Measurements from ENCODE around the gene GATAD2B.

GATAD2B gene

DNA sequence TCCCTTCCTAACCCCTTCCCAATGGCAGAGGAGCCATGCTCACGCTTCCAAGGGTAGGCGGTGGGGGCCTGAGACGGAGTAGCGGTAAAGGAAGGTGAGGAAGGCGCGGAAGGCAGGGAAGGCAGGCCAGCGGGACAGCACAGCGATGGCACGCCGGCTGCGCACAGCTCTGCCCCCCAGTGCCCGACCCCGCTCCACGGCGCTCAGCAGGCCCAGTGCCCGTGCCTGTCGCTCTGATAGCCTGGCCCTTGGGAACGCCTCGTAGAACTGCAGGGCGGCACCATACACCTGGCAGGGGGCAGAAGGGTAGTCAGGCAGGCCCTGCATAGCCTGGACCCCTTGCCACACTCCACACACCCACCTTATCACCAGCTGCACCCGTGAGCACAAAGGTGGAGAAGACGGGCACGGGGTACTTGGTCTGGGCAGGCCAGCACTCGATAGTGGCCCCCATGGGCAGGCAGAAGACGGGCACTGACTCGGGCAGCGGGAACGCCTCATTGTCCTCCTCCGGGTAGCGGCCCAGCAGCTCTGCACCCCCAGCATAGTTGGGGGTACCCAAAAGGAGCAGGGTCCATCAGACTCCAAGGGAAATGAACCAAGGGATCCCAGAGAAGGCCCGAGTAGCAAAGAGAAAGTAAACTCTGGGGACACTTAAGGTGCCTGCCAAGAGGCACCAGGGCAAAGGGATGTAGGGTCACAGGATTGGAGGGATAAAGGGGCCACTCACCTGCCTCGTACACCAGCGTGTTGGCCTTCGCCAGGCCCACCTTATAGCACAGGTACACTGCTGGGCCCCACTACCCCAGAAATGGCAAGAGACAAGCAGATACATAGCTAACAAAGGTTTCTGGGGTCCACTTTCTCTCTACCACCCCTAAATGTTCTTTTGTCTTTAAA is 19.3 kb upstream of the GATAD2B start:
- H3K4me3 ChIP-seq (ENCODE audit: low read depth, low read length, poor library complexity, severe bottlenecking), result no peak overlapping the region
- peaks cover 61% of the 10 kb centered on the region for H3K36me3 ChIP-seq (ENCODE audit: insufficient read depth, low read length)

DNA sequence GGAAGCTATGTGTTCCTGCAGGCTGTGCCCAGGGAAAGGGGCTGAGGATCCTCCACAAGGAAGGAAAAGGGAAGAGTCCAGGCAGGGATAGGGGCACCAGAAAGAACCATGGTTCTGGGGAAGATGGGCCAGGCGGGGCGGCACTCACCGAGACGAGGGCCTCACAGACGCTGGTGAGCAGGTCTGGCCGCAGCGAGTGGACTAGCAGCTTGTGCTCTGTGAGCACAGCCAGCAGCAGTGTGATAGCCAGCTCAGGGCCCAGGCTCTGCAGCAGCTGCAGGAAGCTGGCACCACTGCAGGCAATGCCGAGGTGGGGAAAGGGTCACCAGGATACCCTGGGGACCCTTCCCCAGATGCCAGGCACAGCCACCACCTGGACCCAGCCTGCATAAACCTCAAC is 18.0 kb upstream of the GATAD2B start:
- Histone ChIP-seq H3K4me2 (ENCODE audit: low read length) (no peak overlapping the region), H3K9ac (ENCODE audit: low read length) (no peak overlapping the region), H3K27ac (ENCODE audit: low read depth, low read length, poor library complexity, severe bottlenecking) (no peak overlapping the region), H3K9me2 (ENCODE audit: low read depth, low read length) (no peaks in the 10 kb centered on the region), H4K20me1 (ENCODE audit: insufficient read depth, low read length) (no peaks in the 10 kb centered on the region), H3F3A (ENCODE audit: insufficient read depth, low read length) (no peaks in the 10 kb centered on the region), H3K4me3 (ENCODE audit: low read depth, low read length, poor library complexity, severe bottlenecking) (no peak overlapping the region), H3K27me3 (ENCODE audit: insufficient read depth, low read length) (no peaks in the 10 kb centered on the region), H3K79me2 (ENCODE audit: insufficient read depth, low read length) (peaks cover 7% of the 10 kb centered on the region; the same call in 1 of the 2 replicates), H3K4me1 (ENCODE audit: insufficient read depth, low read length, severe bottlenecking) (peaks cover 13% of the 10 kb centered on the region), H3K9me3 (ENCODE audit: low read length) (no peaks in the 10 kb centered on the region), H3K36me3 (ENCODE audit: insufficient read depth, low read length) (peaks cover 73% of the 10 kb centered on the region), H2AFZ (ENCODE audit: low read length) (no peak overlapping the region)
- TF ChIP-seq CTCF (IDR thresholded peaks at IDR 0.05; ENCODE audit: low read length) (no peak), EZH2 (IDR thresholded peaks at IDR 0.05; ENCODE audit: borderline replicate concordance, low read length) (no peak)

More for the DNA sequence above, 19.3 kb upstream of the GATAD2B start:
- TF ChIP-seq EZH2 (IDR thresholded peaks at IDR 0.05; ENCODE audit: borderline replicate concordance, low read length), result no peak
- H2AFZ ChIP-seq (ENCODE audit: low read length), result no peak overlapping the region
- H3K4me2 ChIP-seq (ENCODE audit: low read length), result no peak overlapping the region
- H3K9me3 ChIP-seq (ENCODE audit: low read length), result no peaks in the 10 kb centered on the region
- no peak overlapping the region for H3K9ac ChIP-seq (ENCODE audit: low read length)
- H4K20me1 ChIP-seq (ENCODE audit: insufficient read depth, low read length), result no peaks in the 10 kb centered on the region
- no peaks in the 10 kb centered on the region for H3K9me2 ChIP-seq (ENCODE audit: low read depth, low read length)
- H3K27ac ChIP-seq (ENCODE audit: low read depth, low read length, poor library complexity, severe bottlenecking), result no peak overlapping the region
- H3F3A ChIP-seq (ENCODE audit: insufficient read depth, low read length), result peaks cover 2% of the 10 kb centered on the region; the same call in 1 of the 2 replicates
- H3K27me3 ChIP-seq (ENCODE audit: insufficient read depth, low read length), result no peaks in the 10 kb centered on the region
- peaks cover 7% of the 10 kb centered on the region; the same call in 1 of the 2 replicates for H3K79me2 ChIP-seq (ENCODE audit: insufficient read depth, low read length)
- peaks cover 18% of the 10 kb centered on the region for H3K4me1 ChIP-seq (ENCODE audit: insufficient read depth, low read length, severe bottlenecking)

GRCh38 chr1:153939476-153939875 is 16.7 kb upstream of the GATAD2B start:
- H3K27ac ChIP-seq (ENCODE audit: low read depth, low read length, poor library complexity, severe bottlenecking), result no peak overlapping the region
- no peaks in the 10 kb centered on the region for H4K20me1 ChIP-seq (ENCODE audit: insufficient read depth, low read length)
- H3K9me3 ChIP-seq (ENCODE audit: low read length), result no peaks in the 10 kb centered on the region
- TF ChIP-seq CTCF (IDR thresholded peaks at IDR 0.05; ENCODE audit: low read length), result no peak
- no peak for TF ChIP-seq EZH2 (IDR thresholded peaks at IDR 0.05; ENCODE audit: borderline replicate concordance, low read length)
- no peaks in the 10 kb centered on the region for H3K27me3 ChIP-seq (ENCODE audit: insufficient read depth, low read length)
- H3K4me2 ChIP-seq (ENCODE audit: low read length), result no peak overlapping the region
- peaks cover 7% of the 10 kb centered on the region for H3K4me1 ChIP-seq (ENCODE audit: insufficient read depth, low read length, severe bottlenecking)
- peaks cover 86% of the 10 kb centered on the region for H3K36me3 ChIP-seq (ENCODE audit: insufficient read depth, low read length)
- no peak overlapping the region for H2AFZ ChIP-seq (ENCODE audit: low read length)
- no peaks in the 10 kb centered on the region for H3F3A ChIP-seq (ENCODE audit: insufficient read depth, low read length)
- no peak overlapping the region for H3K4me3 ChIP-seq (ENCODE audit: low read depth, low read length, poor library complexity, severe bottlenecking)
- no peaks in the 10 kb centered on the region for H3K9me2 ChIP-seq (ENCODE audit: low read depth, low read length)
- H3K9ac ChIP-seq (ENCODE audit: low read length), result no peak overlapping the region
- 0 out of 2 replicates have a peak, but pooled peaks cover 2% of the 10 kb centered on the region for H3K79me2 ChIP-seq (ENCODE audit: insufficient read depth, low read length)

Data from OCI-LY1 (cell line).